Mucosa of stomach (tissue), 1 donor: Measurements from ENCODE around the gene EIF5.

Experiments used
- H3K27me3 ChIP-seq: one replicate; pipeline ENCODE4 v1.7.0; 2013; ENCODE audit warnings: mild to moderate bottlenecking, low read length; ENCODE audit not compliant: control insufficient read depth, insufficient read depth
- H3K36me3 ChIP-seq: one replicate; pipeline ENCODE4 v1.7.0; 2013; ENCODE audit warnings: low read length; ENCODE audit not compliant: control insufficient read depth, insufficient read depth
- H3K4me1 ChIP-seq: one replicate; pipeline ENCODE4 v1.7.0; 2013; ENCODE audit warnings: mild to moderate bottlenecking, low read length; ENCODE audit not compliant: control insufficient read depth, insufficient read depth
- H3K4me3 ChIP-seq: one replicate; pipeline ENCODE4 v1.7.0; 2013; ENCODE audit warnings: low read length
- H3K9ac ChIP-seq: one replicate; pipeline ENCODE4 v1.7.0; 2013; ENCODE audit warnings: mild to moderate bottlenecking, low read length, moderate library complexity
- H3K9me3 ChIP-seq: one replicate; pipeline ENCODE4 v1.7.0; 2013; ENCODE audit warnings: mild to moderate bottlenecking, low read length, moderate library complexity; ENCODE audit not compliant: control insufficient read depth
- donor health status: Pancreatic carcinoma.

EIF5 gene

GRCh38 chr14:103385152-103385928 lies 51.3 kb downstream of the EIF5 start, which contains the start of gene MARK3:
TSS of gene MARK3 (plus strand) at chr14:103385415. CDS start at chr14:103386030, 615 bp downstream.
- Histone ChIP-seq H3K9ac (peak within 1 kb of the TSS; percentile 89), H3K27me3 (no peaks in the 10 kb centered on the region), H3K4me1 (peaks cover 11% of the 10 kb centered on the region), H3K36me3 (no peaks in the 10 kb centered on the region), H3K9me3 (no peaks in the 10 kb centered on the region), H3K4me3 (peak within 1 kb of the TSS; percentile 77)

GRCh38 chr14:103385929-103386712 lies 52.1 kb downstream of the EIF5 start:
- Histone ChIP-seq H3K36me3 (no peaks in the 10 kb centered on the region), H3K27me3 (no peaks in the 10 kb centered on the region), H3K9me3 (no peaks in the 10 kb centered on the region), H3K9ac (peak overlapping the region; percentile 89), H3K4me3 (peak overlapping the region; percentile 77), H3K4me1 (peaks cover 11% of the 10 kb centered on the region)

GRCh38 chr14:103386713-103387329 lies 52.8 kb downstream of the EIF5 start:
- Histone ChIP-seq H3K4me1 (peaks cover 11% of the 10 kb centered on the region), H3K9me3 (no peaks in the 10 kb centered on the region), H3K9ac (peak overlapping the region; percentile 89), H3K36me3 (no peaks in the 10 kb centered on the region), H3K4me3 (peak overlapping the region; percentile 77), H3K27me3 (no peaks in the 10 kb centered on the region)

- H3K9ac ChIP-seq = no peak overlapping the region
- no peak overlapping the region for H3K4me3 ChIP-seq
- no peaks in the 10 kb centered on the region for H3K9me3 ChIP-seq
- H3K36me3 ChIP-seq = no peaks in the 10 kb centered on the region
- H3K4me1 ChIP-seq = peaks cover 20% of the 10 kb centered on the region
- H3K27me3 ChIP-seq = no peaks in the 10 kb centered on the region
These were observed 54.6 kb downstream of the EIF5 start for GRCh38 chr14:103388664-103389063.

GRCh38 chr14:103390605-103391004 lies 56.6 kb downstream of the EIF5 start:
- H3K4me1 ChIP-seq = peaks cover 29% of the 10 kb centered on the region
- H3K36me3 ChIP-seq = no peaks in the 10 kb centered on the region
- H3K27me3 ChIP-seq = no peaks in the 10 kb centered on the region
- H3K4me3 ChIP-seq = no peak overlapping the region
- H3K9ac ChIP-seq = no peak overlapping the region
- no peaks in the 10 kb centered on the region for H3K9me3 ChIP-seq

- no peak overlapping the region for H3K4me3 ChIP-seq
- no peak overlapping the region for H3K9ac ChIP-seq
- H3K36me3 ChIP-seq = no peaks in the 10 kb centered on the region
- H3K9me3 ChIP-seq = no peaks in the 10 kb centered on the region
- H3K4me1 ChIP-seq = peaks cover 34% of the 10 kb centered on the region
- no peaks in the 10 kb centered on the region for H3K27me3 ChIP-seq
These were observed 57.0 kb downstream of the EIF5 start for GRCh38 chr14:103391048-103391447.

- H3K27me3 ChIP-seq = no peaks in the 10 kb centered on the region
- H3K4me1 ChIP-seq = peaks cover 35% of the 10 kb centered on the region
- no peaks in the 10 kb centered on the region for H3K36me3 ChIP-seq
- H3K4me3 ChIP-seq = no peak overlapping the region
- no peak overlapping the region for H3K9ac ChIP-seq
- no peaks in the 10 kb centered on the region for H3K9me3 ChIP-seq
These were observed 58.1 kb downstream of the EIF5 start for GRCh38 chr14:103392106-103392505.

- no peak overlapping the region for H3K9ac ChIP-seq
- no peaks in the 10 kb centered on the region for H3K36me3 ChIP-seq
- no peak overlapping the region for H3K4me3 ChIP-seq
- H3K9me3 ChIP-seq = no peaks in the 10 kb centered on the region
- H3K27me3 ChIP-seq = no peaks in the 10 kb centered on the region
- H3K4me1 ChIP-seq = peaks cover 32% of the 10 kb centered on the region
These were observed 58.5 kb downstream of the EIF5 start for GRCh38 chr14:103392572-103392971.

GRCh38 chr14:103393070-103393469 lies 59.0 kb downstream of the EIF5 start:
- Histone ChIP-seq H3K4me1 (peaks cover 30% of the 10 kb centered on the region), H3K27me3 (no peaks in the 10 kb centered on the region), H3K9ac (no peak overlapping the region), H3K4me3 (no peak overlapping the region), H3K36me3 (no peaks in the 10 kb centered on the region), H3K9me3 (no peaks in the 10 kb centered on the region)

GRCh38 chr14:103393676-103394626 lies 59.9 kb downstream of the EIF5 start:
- no peaks in the 10 kb centered on the region for H3K36me3 ChIP-seq
- no peaks in the 10 kb centered on the region for H3K9me3 ChIP-seq
- H3K9ac ChIP-seq = no peak overlapping the region
- peaks cover 39% of the 10 kb centered on the region for H3K4me1 ChIP-seq
- H3K27me3 ChIP-seq = no peaks in the 10 kb centered on the region
- no peak overlapping the region for H3K4me3 ChIP-seq
